HK-2 (cell line): ENCODE measurements around the gene VIPR2.
"Not testable (repeated sequence)": the region's sequence is repeated elsewhere in the genome, so short reads cannot be mapped to it uniquely, and the experiment has no call there.

ENCODE experiments used
- DNase-seq: peaks from one replicate; pipeline ENCODE4 v3.0.0-alpha.2; 2018; ENCODE audit not compliant: unreplicated experiment

VIPR2 gene

GRCh38 chr7:158991824-158992621, 152.6 kb downstream of the VIPR2 start:
- no peak for DNase-seq

GRCh38 chr7:158988996-158989395, 155.7 kb downstream of the VIPR2 start:
- DNase-seq = no peak

- no peak for DNase-seq
Observed at GRCh38 chr7:158988302-158988862, 156.3 kb downstream of the VIPR2 start.

GRCh38 chr7:158987691-158988090, 157.0 kb downstream of the VIPR2 start:
- no peak for DNase-seq

GRCh38 chr7:158985583-158985982, 159.1 kb downstream of the VIPR2 start:
- no peak for DNase-seq

GRCh38 chr7:158984007-158984406, 160.7 kb downstream of the VIPR2 start:
- not testable (repeated sequence) for DNase-seq

GRCh38 chr7:158982080-158982479, 162.6 kb downstream of the VIPR2 start:
- DNase-seq = not testable (repeated sequence)

GRCh38 chr7:158979635-158980351, 164.9 kb downstream of the VIPR2 start:
- no peak for DNase-seq

- DNase-seq = no peak
Observed at GRCh38 chr7:158979023-158979529, 165.6 kb downstream of the VIPR2 start.
